HG03558 (cell line): ENCODE measurements around the gene GNG12.

Experiments used
- ATAC-seq: cut with Tn5 transposase; IDR thresholded peaks from one replicate; pipeline ENCODE4 v1.9.1; 2021; ENCODE audit warnings: moderate number of reproducible peaks; ENCODE audit not compliant: unreplicated experiment; ENCODE audit errors: extremely low read depth

The GNG12 gene

DNA sequence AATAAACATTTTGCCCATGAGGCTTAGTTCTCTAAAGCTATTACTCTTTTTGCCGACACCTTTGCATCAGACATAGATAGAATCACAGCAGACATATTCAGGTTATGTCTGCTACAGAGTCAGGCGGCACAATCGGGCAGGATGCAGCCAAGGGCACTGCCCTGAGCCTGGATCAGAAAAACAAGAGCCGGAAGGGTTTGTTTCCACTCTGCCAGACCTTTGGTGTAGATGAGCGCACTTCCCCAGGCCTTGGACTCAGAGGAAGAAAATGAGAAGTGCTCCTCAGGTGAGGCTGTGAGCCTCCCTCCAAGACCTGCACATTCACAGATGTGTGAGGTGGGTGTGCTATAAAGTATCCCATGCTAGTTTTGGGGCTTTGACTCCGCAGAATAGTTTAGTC lies 43.7 kb downstream of the GNG12 start:
- no peak for ATAC-seq

GRCh38 chr1:67788904-67789303 lies 44.4 kb downstream of the GNG12 start:
- ATAC-seq, result no peak

DNA sequence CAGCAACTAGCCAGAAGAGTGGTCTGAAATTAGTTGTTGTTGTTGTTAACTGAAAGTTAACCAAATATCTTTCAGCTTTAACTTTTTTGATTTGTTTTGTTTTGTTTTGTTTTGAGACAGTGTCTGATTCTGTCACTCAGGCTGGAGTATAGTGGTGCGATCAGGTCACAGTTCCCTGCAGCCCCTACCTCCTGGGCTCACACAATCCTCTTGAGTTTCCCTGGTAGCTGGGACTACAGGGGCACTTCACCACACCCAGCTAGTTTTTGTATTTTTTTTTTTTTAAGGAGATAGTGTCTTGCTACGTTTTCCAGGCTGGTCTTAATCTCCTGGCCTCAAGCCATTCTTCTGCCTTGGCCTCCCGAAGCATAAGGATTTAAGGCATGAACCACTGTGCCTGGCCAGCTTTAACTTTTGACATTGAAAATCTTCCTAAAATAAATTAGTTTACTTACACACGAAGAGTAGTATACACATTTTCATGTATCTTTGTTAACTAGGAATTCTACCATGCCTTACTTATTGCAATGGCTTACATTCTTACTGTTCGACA lies 45.0 kb downstream of the GNG12 start:
- no peak for ATAC-seq

- no peak for ATAC-seq
Observed at GRCh38 chr1:67787746-67788145, 45.5 kb downstream of the GNG12 start.

DNA sequence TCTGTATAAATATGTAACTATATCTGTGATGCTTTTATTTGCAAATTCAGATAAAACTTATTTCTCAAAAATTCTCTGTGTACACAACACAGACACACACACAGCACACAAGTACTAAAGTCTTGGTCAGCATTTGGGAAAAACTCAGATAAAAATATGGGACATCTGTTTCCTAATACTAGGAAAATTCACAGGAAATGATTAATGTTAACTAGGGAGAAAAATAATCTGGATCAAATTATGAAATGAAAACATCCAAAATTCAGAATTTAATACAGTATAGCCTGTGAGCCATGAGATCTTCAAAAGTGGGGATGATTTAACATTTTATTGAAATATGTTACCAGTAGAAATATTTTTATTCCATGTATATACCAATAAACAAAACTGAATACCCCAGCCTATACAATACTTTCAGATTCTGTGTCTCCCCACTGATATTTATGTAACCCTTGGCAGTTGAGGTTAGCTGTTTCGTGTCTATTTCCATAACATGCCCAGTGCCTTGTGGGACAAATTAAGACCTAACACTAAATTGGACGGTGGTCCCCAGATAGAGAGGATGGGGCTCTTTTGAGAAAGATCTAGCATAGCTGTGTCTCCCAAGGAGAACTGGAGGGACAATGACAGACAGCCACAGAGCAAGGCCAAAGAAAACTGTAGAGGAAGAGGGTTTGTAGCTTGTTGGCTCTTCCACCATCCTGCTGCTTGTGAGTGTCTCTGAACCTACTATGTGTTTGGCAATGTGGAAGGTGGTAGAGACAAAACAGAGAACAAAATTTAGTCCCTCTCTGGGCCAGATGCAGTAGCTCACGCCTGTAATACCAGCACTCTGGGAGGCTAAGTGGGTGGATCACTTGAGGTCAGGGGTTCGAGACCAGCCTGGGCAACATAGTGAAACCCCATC lies 47.2 kb downstream of the GNG12 start:
- no peak for ATAC-seq

- no peak for ATAC-seq
Observed at GRCh38 chr1:67784545-67785186, 48.6 kb downstream of the GNG12 start.

DNA sequence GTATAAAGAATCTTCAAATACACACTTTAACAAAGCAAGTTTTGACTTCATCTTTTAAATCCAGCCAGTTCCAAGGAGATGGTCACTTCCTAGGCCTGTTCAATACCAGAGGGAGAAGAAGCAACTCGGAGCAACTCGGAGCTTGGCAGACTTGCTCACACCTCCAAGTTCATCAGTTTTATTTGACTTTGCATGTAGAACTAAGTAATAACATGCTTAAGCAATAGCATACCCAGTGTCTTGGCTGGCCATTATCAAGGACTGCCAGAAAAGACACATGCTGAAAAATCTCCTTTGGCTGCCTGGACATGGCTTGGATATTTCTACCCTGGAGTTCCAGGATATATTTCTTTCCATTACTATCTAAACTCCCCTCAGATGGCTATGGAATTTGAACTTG lies 52.6 kb downstream of the GNG12 start:
- ATAC-seq, result no peak

GRCh38 chr1:67777440-67777839 lies 55.8 kb downstream of the GNG12 start:
- no peak for ATAC-seq

DNA sequence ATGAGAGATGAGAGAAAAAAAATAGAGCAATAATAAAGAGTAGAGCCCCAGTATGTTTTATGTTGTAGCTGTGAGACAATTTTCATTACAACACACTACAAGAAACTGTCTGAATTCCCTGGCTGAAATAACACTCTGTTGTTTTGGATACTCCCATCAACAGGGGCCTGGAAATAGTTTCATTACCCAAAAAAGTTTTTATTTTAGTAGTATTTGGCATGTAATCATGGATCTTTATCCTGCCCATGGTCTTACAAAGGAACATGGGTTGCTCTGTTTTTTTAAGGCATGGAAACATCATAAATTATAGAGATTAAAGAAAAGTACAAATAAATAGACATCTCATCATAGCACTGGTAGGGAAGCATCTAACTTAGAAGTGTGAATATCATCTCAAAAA lies 56.3 kb downstream of the GNG12 start:
- no peak for ATAC-seq

GRCh38 chr1:67773462-67773861 lies 59.8 kb downstream of the GNG12 start:
- no peak for ATAC-seq

GRCh38 chr1:67771749-67772148 lies 61.5 kb downstream of the GNG12 start:
- no peak for ATAC-seq

- ATAC-seq, result no peak
Observed at GRCh38 chr1:67771152-67771551, 62.1 kb downstream of the GNG12 start.

- ATAC-seq, result no peak
Observed at GRCh38 chr1:67769633-67770256, 63.5 kb downstream of the GNG12 start.

- ATAC-seq, result no peak
Observed at GRCh38 chr1:67768480-67768879, 64.8 kb downstream of the GNG12 start.

DNA sequence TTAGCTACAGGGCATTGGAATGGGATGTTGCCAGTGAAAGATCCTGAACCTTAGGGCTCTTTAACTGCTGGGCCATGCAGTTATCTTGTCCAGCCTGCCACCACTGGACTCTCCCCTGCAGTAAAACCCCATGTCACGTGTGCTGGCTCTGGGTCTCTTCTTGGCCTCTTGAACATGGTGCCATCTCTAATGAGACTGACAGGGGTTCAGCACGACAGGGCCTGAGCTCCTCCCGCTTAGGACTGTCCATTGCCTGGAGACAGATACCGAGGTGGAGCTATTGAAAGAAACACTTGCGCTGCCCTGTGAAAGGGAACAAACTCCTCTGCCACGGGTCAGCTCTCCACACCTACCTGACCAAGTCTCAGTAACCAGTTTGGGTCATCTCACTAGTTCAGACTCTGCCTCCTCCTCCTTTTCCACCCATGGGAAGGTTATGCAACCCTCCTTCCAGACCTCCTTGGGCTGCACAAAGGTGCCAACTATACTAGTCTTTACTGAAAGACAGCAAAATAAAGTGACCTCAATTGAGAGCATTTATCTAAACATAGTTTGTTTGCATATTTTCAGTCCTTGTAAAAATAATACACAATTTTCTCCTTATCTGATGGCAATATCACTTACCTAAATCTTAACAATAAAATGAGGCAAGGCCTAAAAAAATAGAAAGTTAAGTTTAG lies 66.0 kb downstream of the GNG12 start:
- no peak for ATAC-seq

GRCh38 chr1:67766141-67766978 lies 66.9 kb downstream of the GNG12 start:
- ATAC-seq, result no peak

GRCh38 chr1:67764633-67765032 lies 68.6 kb downstream of the GNG12 start:
- ATAC-seq, result no peak

DNA sequence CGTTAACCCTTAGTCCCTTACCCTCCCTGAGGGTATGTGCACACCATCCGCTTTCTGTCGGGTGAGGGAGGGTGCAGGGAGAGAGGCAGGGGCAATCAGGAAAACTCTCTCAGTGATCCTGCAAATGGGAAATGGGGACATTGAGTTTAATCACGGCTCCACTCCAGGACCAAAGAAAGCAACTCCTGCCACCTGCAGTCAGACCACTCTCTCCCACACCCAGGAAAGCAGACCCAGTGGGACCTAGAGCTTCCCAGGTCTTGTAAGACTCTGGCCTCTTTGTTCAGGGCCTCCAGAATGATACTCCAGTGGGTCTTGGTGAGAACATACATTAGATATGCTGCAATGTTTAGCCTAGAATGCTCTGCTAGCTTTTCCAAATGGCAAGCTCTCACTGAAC lies 71.5 kb downstream of the GNG12 start:
- ATAC-seq, result no peak

- no peak for ATAC-seq
Observed at GRCh38 chr1:67761091-67761490, 72.2 kb downstream of the GNG12 start.
